ENCODE measurements around the gene CENPU. TPM values are rescaled to one million over a fixed set of nuclear protein-coding genes. Genes with fewer than 3 reads are reported as not detected.

CENPU gene
- total and polyA plus RNA-seq, 5 donors from 2014 or later, result 2.5 to 11.0 (median 4.1) TPM

GRCh38 chr4:184762100-184762499 is 28.2 kb upstream of the CENPU start:
- ATAC-seq (ENCODE audit: low read depth in 2 of 2), result peak; percentile 87 to 93
- H3K27ac ChIP-seq (ENCODE audit: insufficient read depth, low read length, poor library complexity, severe bottlenecking), result no peak overlapping the region
- Mint-ChIP-seq H3K9me3 (no peaks in the 10 kb centered on the region), H3K4me3 (peak overlapping the region in 2 of 4 donors; percentile 44 to 81), H3K4me1 (peaks cover 0 to 16% (median 11%) of the 10 kb centered on the region in 4 donors), H3K27ac (peak overlapping the region; percentile 66 to 87 (median 79)), H3K27me3 (no peaks in the 10 kb centered on the region), H3K36me3 (peaks cover 48% of the 10 kb centered on the region)
- peak in 2 of 3 donors; percentile 56 to 86 for DNase-seq
- no peaks in the 10 kb centered on the region for H3K9me3 ChIP-seq (ENCODE audit: control insufficient read depth in 2 of 2, low read length in 2 of 2)
- peak overlapping the region; percentile 51 for H3K4me3 ChIP-seq (ENCODE audit: low read depth, low read length)
- H3K4me1 ChIP-seq (ENCODE audit: control insufficient read depth, insufficient read depth, low read length, poor library complexity, severe bottlenecking), result peaks cover 3% of the 10 kb centered on the region
- H3K27me3 ChIP-seq (ENCODE audit: control insufficient read depth, insufficient read depth, low read length), result no peaks in the 10 kb centered on the region
- peaks cover 55% of the 10 kb centered on the region for H3K36me3 ChIP-seq (ENCODE audit: control insufficient read depth, insufficient read depth, low read length)

GRCh38 chr4:184760681-184761080 is 26.8 kb upstream of the CENPU start:
- no peak overlapping the region for H3K27ac Mint-ChIP-seq
- H3K36me3 ChIP-seq (ENCODE audit: control insufficient read depth, insufficient read depth, low read length), result peaks cover 50% of the 10 kb centered on the region
- H3K36me3 Mint-ChIP-seq, result peaks cover 45% of the 10 kb centered on the region
- H3K27me3 Mint-ChIP-seq, result no peaks in the 10 kb centered on the region
- no peaks in the 10 kb centered on the region for H3K27me3 ChIP-seq (ENCODE audit: control insufficient read depth, insufficient read depth, low read length)
- ATAC-seq (ENCODE audit: low read depth in 2 of 2) (no peak), DNase-seq (no peak)
- H3K27ac ChIP-seq (ENCODE audit: insufficient read depth, low read length, poor library complexity, severe bottlenecking), result no peak overlapping the region
- no peak overlapping the region for H3K4me3 Mint-ChIP-seq
- peaks cover 3% of the 10 kb centered on the region for H3K4me1 ChIP-seq (ENCODE audit: control insufficient read depth, insufficient read depth, low read length, poor library complexity, severe bottlenecking)
- no peaks in the 10 kb centered on the region for H3K9me3 Mint-ChIP-seq
- H3K4me1 Mint-ChIP-seq, result peaks cover 0 to 16% (median 11%) of the 10 kb centered on the region in 4 donors
- H3K4me3 ChIP-seq (ENCODE audit: low read depth, low read length), result no peak overlapping the region
- H3K9me3 ChIP-seq (ENCODE audit: control insufficient read depth in 2 of 2, low read length in 2 of 2), result no peaks in the 10 kb centered on the region

GRCh38 chr4:184757810-184758209 is 23.9 kb upstream of the CENPU start:
- H3K4me3 Mint-ChIP-seq, result no peak overlapping the region
- peaks cover 0 to 14% (median 8%) of the 10 kb centered on the region in 4 donors for H3K4me1 Mint-ChIP-seq
- H3K27me3 ChIP-seq (ENCODE audit: control insufficient read depth, insufficient read depth, low read length), result no peaks in the 10 kb centered on the region
- no peak overlapping the region for H3K27ac ChIP-seq (ENCODE audit: insufficient read depth, low read length, poor library complexity, severe bottlenecking)
- H3K27me3 Mint-ChIP-seq, result no peaks in the 10 kb centered on the region
- H3K9me3 ChIP-seq (ENCODE audit: control insufficient read depth in 2 of 2, low read length in 2 of 2), result no peaks in the 10 kb centered on the region
- ATAC-seq (ENCODE audit: low read depth in 2 of 2) (no peak), DNase-seq (no peak)
- H3K27ac Mint-ChIP-seq, result no peak overlapping the region
- H3K4me1 ChIP-seq (ENCODE audit: control insufficient read depth, insufficient read depth, low read length, poor library complexity, severe bottlenecking), result peaks cover 3% of the 10 kb centered on the region
- no peak overlapping the region for H3K4me3 ChIP-seq (ENCODE audit: low read depth, low read length)
- H3K9me3 Mint-ChIP-seq, result no peaks in the 10 kb centered on the region
- H3K36me3 Mint-ChIP-seq, result peaks cover 45% of the 10 kb centered on the region
- peaks cover 30% of the 10 kb centered on the region for H3K36me3 ChIP-seq (ENCODE audit: control insufficient read depth, insufficient read depth, low read length)

DNA sequence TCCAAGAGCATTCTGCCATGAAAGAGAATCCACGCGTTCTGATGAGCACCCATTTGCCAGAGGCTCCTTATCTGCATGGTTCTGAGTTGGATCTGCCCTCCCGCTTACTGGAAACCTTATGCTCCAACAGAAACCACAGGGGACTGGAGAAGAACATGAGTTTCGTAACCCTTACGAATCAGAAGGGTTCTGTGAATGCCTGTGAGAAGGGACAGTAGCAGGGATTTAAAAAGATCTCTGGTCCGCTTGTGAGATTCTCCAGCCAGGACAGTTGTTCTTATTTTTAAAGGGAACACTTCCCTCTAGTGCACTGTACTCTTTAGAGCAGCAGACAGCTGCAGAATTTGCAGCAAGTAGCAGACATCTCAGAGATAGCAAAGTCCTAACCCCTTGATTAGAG is 22.5 kb upstream of the CENPU start:
- H3K27ac Mint-ChIP-seq, result peak overlapping the region in 1 of 3 donors; percentile 59
- no peak overlapping the region for H3K4me3 Mint-ChIP-seq
- H3K36me3 Mint-ChIP-seq, result peaks cover 41% of the 10 kb centered on the region
- peaks cover 3% of the 10 kb centered on the region for H3K27me3 Mint-ChIP-seq
- Histone ChIP-seq H3K36me3 (ENCODE audit: control insufficient read depth, insufficient read depth, low read length) (peaks cover 30% of the 10 kb centered on the region), H3K27me3 (ENCODE audit: control insufficient read depth, insufficient read depth, low read length) (no peaks in the 10 kb centered on the region), H3K4me3 (ENCODE audit: low read depth, low read length) (no peak overlapping the region), H3K4me1 (ENCODE audit: control insufficient read depth, insufficient read depth, low read length, poor library complexity, severe bottlenecking) (no peaks in the 10 kb centered on the region), H3K9me3 (ENCODE audit: control insufficient read depth in 2 of 2, low read length in 2 of 2) (no peaks in the 10 kb centered on the region), H3K27ac (ENCODE audit: insufficient read depth, low read length, poor library complexity, severe bottlenecking) (no peak overlapping the region)
- DNase-seq (no peak), ATAC-seq (ENCODE audit: low read depth in 2 of 2) (no peak)
- H3K4me1 Mint-ChIP-seq, result peaks cover 0 to 8% (median 1%) of the 10 kb centered on the region in 4 donors
- H3K9me3 Mint-ChIP-seq, result no peaks in the 10 kb centered on the region

GRCh38 chr4:184755278-184755677 is 21.4 kb upstream of the CENPU start:
- Mint-ChIP-seq H3K36me3 (peaks cover 39% of the 10 kb centered on the region), H3K27ac (peak overlapping the region in 1 of 3 donors; percentile 49), H3K9me3 (no peaks in the 10 kb centered on the region), H3K4me3 (no peak overlapping the region), H3K4me1 (peaks cover 0 to 10% (median under 1%) of the 10 kb centered on the region in 4 donors), H3K27me3 (peaks cover 5% of the 10 kb centered on the region)
- Histone ChIP-seq H3K4me1 (ENCODE audit: control insufficient read depth, insufficient read depth, low read length, poor library complexity, severe bottlenecking) (no peaks in the 10 kb centered on the region), H3K4me3 (ENCODE audit: low read depth, low read length) (no peak overlapping the region), H3K36me3 (ENCODE audit: control insufficient read depth, insufficient read depth, low read length) (peaks cover 22% of the 10 kb centered on the region), H3K27me3 (ENCODE audit: control insufficient read depth, insufficient read depth, low read length) (no peaks in the 10 kb centered on the region), H3K27ac (ENCODE audit: insufficient read depth, low read length, poor library complexity, severe bottlenecking) (no peak overlapping the region), H3K9me3 (ENCODE audit: control insufficient read depth in 2 of 2, low read length in 2 of 2) (no peaks in the 10 kb centered on the region)
- ATAC-seq (ENCODE audit: low read depth in 2 of 2) (no peak), DNase-seq (no peak)

DNA sequence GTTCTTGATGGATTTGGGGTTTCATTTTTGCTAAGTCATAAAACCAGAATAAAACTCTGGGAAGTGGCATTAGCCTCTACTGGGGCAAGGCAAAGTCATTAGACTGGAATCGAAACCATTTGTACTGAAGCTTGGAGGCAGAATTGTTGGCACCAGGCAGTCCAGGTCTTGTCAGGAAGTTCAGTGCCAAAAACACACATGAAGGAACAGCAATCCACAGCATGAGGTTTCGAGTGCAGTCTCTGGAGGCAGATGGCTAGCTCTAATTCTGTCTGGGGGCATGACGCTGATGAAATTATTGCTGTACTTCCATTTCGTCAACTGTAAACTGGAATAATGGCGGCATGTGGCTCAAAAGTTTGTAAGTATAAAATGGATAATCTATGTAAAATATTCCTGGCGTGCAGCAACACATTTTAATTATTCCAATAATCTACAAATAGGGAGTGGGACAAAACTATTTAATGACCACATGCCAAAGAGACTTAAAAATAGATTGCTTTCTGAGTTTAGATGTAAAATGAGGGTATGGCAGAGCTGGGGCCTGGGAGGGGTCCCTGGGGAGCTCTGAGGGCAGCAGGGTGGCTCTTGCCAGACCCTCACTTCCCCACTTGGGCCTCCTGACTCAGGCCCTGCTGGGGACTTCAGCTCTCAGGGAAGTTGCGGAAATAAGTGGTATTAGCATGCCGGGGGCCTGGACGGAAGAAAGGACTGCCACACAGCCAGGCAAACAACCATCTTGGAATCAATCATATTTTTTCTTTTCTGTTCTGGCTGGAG is 18.8 kb upstream of the CENPU start:
- peaks cover 26% of the 10 kb centered on the region for H3K36me3 Mint-ChIP-seq
- DNase-seq, result no peak
- ATAC-seq (ENCODE audit: low read depth in 2 of 2), result no peak
- no peak overlapping the region for H3K4me3 Mint-ChIP-seq
- H3K27ac Mint-ChIP-seq, result no peak overlapping the region
- H3K27ac ChIP-seq (ENCODE audit: insufficient read depth, low read length, poor library complexity, severe bottlenecking), result no peak overlapping the region
- no peaks in the 10 kb centered on the region for H3K9me3 ChIP-seq (ENCODE audit: control insufficient read depth in 2 of 2, low read length in 2 of 2)
- H3K36me3 ChIP-seq (ENCODE audit: control insufficient read depth, insufficient read depth, low read length), result peaks cover 12% of the 10 kb centered on the region
- no peaks in the 10 kb centered on the region for H3K27me3 ChIP-seq (ENCODE audit: control insufficient read depth, insufficient read depth, low read length)
- peaks cover 5% of the 10 kb centered on the region for H3K27me3 Mint-ChIP-seq
- H3K4me1 ChIP-seq (ENCODE audit: control insufficient read depth, insufficient read depth, low read length, poor library complexity, severe bottlenecking), result no peaks in the 10 kb centered on the region
- H3K9me3 Mint-ChIP-seq, result peaks cover 0 to 2% (median 0%) of the 10 kb centered on the region in 7 donors
- no peak overlapping the region for H3K4me3 ChIP-seq (ENCODE audit: low read depth, low read length)
- peaks cover 0 to 6% (median 0%) of the 10 kb centered on the region in 4 donors for H3K4me1 Mint-ChIP-seq

- Mint-ChIP-seq H3K4me3 (no peak overlapping the region), H3K9me3 (peaks cover 0 to 2% (median 0%) of the 10 kb centered on the region in 7 donors), H3K36me3 (peaks cover 23% of the 10 kb centered on the region), H3K4me1 (peaks cover 0 to 7% (median under 1%) of the 10 kb centered on the region in 4 donors), H3K27ac (no peak overlapping the region), H3K27me3 (peaks cover 5% of the 10 kb centered on the region)
- Histone ChIP-seq H3K9me3 (ENCODE audit: control insufficient read depth in 2 of 2, low read length in 2 of 2) (no peaks in the 10 kb centered on the region), H3K27me3 (ENCODE audit: control insufficient read depth, insufficient read depth, low read length) (no peaks in the 10 kb centered on the region), H3K4me3 (ENCODE audit: low read depth, low read length) (no peak overlapping the region), H3K27ac (ENCODE audit: insufficient read depth, low read length, poor library complexity, severe bottlenecking) (no peak overlapping the region), H3K4me1 (ENCODE audit: control insufficient read depth, insufficient read depth, low read length, poor library complexity, severe bottlenecking) (no peaks in the 10 kb centered on the region), H3K36me3 (ENCODE audit: control insufficient read depth, insufficient read depth, low read length) (peaks cover 4% of the 10 kb centered on the region)
- no peak for DNase-seq
- ATAC-seq (ENCODE audit: low read depth in 2 of 2), result no peak
Measured at GRCh38 chr4:184751585-184751956, 17.7 kb upstream of the CENPU start.

All from CD4-positive, CD25-positive, alpha-beta regulatory T cell (primary cell).